Activated CD4-positive, CD25-positive, alpha-beta regulatory T cell treated with anti-CD3 and anti-CD28 coated beads, Interleukin-2, amount 50 U/mL, for 24 hours (primary cell): ENCODE data around the gene EHMT1.
"Not testable (repeated sequence)": the region's sequence is repeated elsewhere in the genome, so short reads cannot be mapped to it uniquely, and the experiment has no call there.

Source experiments
- ATAC-seq, 2 donors: fragments of 150-1000 bp; cut with Tn5 transposase; one replicate each; pipeline ENCODE4 v1.10.0; 2021; ENCODE audit warnings: mild to moderate bottlenecking in 1 of 2, moderate library complexity in 1 of 2

Gene EHMT1

GRCh38 chr9:137876781-137877386 is 258.1 kb downstream of the EHMT1 start:
- no peak for ATAC-seq

- ATAC-seq, result not testable (repeated sequence)
These were observed 258.8 kb downstream of the EHMT1 start, which contains the start of gene CACNA1B for GRCh38 chr9:137877506-137878122. Gene CACNA1B (plus strand): TSS chr9:137877782. CDS start chr9:137877934, 152 bp downstream.

GRCh38 chr9:137878146-137878941 is 259.5 kb downstream of the EHMT1 start:
- no peak for ATAC-seq

- no peak for ATAC-seq
These were observed 260.2 kb downstream of the EHMT1 start for GRCh38 chr9:137879052-137879451.

GRCh38 chr9:137879566-137880150 is 260.9 kb downstream of the EHMT1 start:
- no peak for ATAC-seq

- ATAC-seq, result no peak
These were observed 261.6 kb downstream of the EHMT1 start for GRCh38 chr9:137880160-137880975.

- ATAC-seq, result no peak
These were observed 262.2 kb downstream of the EHMT1 start for GRCh38 chr9:137880976-137881530.

GRCh38 chr9:137881591-137882505 is 263.0 kb downstream of the EHMT1 start:
- ATAC-seq, result no peak

- no peak for ATAC-seq
These were observed 263.7 kb downstream of the EHMT1 start for GRCh38 chr9:137882506-137882821.

GRCh38 chr9:137883977-137884376 is 265.2 kb downstream of the EHMT1 start:
- not testable (repeated sequence) for ATAC-seq

GRCh38 chr9:137884547-137884946 is 265.7 kb downstream of the EHMT1 start:
- ATAC-seq, result not testable (repeated sequence)

- ATAC-seq, result not testable (repeated sequence)
These were observed 266.3 kb downstream of the EHMT1 start for GRCh38 chr9:137885121-137885520.
